Amygdala (tissue), 56 donors: Measurements from ENCODE around the gene KMT2D.

Experiments used
- DNase-seq, 56 donors: peaks; one replicate each; lab custom pipeline; 2025; lab: John Stamatoyannopoulos, UW

The KMT2D gene

DNA sequence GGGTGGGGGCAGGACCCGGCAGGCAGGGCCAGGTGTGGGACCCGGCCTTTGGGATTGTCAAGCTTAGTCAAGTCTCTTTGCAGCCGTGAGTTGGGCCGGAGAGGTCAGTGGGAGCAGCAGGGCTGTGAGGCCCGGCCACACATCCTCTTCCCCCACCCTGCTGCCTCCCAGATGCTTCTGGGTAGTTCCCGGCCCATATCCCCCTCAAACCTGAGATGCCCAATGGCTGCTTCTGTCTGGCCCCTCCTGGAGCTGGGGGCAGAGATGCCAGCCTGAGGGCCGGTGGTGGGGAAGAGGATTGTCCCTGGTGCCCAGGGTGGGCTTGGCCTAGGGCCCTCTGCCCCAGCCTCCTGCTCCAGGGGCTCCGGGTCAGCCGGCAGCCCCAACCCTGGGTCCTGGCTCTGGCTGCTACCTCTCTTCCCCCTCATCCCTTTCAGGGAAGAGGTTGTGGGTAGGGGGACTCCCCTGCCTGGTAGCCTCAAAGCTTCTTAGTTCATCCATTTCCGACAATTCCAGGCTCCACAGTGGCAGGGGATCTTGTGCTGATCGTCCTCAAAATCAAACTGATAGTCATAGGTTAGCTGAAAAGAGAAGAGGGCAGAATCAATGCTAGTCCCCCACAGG is 39.2 kb downstream of the KMT2D start:
- no peak for DNase-seq

DNA sequence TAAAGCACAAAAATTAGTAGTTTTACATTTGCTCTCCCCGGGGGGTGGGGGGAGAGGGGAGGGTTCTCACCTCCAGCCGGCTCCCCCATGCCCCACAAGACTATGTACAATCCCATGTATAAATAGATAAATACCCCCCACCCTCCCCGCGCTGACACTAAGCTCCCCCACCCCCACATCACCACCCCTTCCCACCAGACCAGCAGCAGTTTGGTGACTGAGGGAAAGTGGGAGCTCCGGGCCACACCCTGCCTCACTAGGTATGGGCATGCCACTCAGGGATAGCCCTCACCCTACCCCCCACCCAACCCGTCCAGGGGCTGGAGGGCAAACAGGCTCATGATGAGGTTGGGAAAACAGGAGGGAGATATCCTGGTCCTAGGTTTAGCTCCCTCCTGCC is 40.2 kb downstream of the KMT2D start:
- DNase-seq, result no peak

DNA sequence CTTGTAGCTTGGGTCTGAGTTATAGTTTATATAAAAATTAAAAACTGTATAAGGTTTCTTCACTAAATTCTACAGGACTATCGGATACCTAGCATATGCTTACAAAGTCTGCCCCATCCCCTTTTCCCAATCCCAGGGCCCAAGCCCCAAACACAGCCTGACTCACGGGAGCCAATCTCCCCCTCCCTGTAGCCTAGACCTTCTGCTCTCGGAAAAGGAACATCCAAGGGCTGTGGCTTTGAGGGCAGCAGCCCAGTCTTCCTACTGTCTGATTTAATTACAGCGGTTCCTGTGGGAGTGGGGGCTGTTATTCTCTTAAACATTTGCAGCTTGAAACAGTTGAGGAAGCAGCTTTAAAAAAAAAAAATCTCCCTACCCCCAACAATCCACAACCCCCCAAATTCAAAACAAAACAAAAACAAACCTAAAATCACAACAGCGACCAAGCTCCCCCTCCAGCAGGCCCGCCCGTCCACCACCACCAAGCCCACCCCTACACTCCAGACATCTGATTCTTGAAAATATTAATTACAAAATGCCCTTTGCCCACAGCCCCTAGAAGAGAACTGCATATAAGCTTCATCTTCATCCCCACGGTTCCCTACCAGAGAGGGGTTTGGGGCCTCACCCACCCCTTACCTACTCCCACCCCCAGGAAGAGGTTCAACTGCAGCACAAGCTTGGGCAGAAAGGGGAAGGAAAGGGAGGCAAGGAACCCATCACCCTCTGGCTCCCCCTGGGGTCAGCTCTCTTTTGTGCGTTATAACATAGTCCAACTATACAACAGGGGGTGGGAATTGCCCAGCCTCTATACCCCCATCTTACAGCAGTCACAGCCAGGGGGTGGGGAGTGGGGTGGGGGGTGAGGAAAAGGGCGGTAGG is 40.9 kb downstream of the KMT2D start:
- no peak for DNase-seq

DNA sequence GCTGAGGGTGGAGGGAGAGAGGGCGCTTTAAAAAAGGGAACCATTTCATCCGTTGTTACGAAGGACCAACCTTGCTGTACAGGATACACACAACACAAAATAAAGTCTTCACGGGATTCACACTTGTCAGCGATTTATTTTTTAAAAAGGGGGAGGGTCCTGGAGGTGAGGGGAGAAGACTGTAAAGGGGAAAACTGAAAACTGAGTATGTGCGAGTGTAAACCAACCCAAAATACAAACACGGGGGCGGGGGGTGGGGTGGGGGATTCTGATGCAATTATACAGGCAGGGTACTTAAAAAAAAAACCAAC is 41.5 kb downstream of the KMT2D start:
- DNase-seq, result no peak

DNA sequence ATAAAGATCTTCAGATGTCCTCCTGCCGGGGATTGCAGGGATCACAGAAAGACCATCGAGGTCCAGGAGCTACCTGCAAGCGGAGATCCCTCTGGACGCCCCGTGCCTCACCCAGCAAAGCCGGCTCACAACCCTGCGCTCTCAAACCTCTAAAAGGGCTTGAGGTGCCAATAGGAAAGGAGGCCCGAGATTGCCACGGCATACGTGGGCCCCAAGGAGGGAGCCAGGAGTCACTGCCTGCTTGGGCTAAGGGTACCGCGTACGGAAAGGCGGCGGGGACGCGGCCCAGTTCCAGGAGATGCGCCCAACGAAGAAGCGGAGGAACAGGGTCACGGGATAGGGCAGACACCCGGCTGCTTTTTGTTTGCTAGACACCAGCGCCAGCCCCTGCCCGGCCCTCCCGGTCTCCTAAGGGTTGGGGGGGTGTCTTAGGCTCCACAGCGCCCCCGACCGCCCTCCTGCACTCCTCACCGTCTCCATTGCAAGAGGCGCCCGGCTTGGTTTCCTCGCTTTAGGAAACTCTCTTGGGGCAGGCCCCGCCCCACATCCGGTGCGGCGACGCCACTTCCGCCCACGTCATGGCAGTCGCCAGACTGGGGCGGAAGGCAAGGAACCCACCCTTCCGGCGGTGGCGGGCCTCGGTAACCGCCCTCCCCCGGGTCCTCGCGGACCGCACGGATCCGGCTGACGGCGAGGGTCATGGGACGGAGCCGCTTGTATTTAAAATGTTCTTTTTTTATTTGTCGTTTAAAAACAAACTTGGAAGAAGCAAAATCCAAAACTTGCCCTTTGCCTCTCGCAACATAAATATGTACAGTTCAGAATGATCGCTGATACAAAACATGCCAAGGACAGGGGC is 42.1 kb downstream of the KMT2D start, which contains the start of gene PRKAG1:
PRKAG1 (minus strand) TSS at position 516 of the 859 bp plus-strand sequence; CDS start at position 480, 36 bp downstream.
- DNase-seq, result peak; percentile 59 to 98 (median 90)

DNA sequence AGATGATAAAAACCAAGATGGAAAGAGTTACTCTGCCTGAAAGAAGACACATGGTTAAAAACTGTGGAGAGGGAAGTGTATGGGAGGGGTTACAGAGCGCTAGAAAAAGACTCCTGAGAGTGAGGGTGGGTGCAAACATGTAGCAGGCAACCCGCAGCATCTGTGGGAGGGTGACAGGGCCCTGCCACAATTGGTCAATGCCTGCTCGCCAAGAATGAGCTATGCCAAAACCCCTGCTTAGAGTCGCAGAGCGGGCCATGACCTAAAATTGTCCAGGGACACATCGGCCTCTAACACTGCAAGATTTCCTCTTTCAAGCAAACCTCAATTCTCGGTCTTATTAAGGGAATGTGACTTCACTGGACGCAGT is 42.7 kb downstream of the KMT2D start:
- peak in 3 of 56 donors; percentile 16 to 23 (median 16) for DNase-seq

DNA sequence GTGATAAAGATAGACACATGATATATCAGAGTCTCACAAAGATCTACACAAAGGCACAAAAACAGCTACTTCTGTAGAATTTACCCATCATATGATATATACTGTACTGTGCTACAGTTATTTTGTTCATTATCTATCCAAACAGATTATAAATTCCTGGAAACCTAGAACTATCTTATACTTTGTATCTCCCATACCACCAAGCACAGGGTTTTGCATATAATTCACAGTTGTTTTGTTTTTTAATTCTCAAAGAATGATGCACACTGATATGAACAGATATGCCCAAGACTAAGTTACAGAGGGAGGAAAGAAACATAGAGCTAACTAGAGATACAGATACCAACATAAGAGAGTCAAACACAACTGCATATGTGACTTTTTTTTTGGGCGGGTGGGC is 45.4 kb downstream of the KMT2D start:
- no peak for DNase-seq

DNA sequence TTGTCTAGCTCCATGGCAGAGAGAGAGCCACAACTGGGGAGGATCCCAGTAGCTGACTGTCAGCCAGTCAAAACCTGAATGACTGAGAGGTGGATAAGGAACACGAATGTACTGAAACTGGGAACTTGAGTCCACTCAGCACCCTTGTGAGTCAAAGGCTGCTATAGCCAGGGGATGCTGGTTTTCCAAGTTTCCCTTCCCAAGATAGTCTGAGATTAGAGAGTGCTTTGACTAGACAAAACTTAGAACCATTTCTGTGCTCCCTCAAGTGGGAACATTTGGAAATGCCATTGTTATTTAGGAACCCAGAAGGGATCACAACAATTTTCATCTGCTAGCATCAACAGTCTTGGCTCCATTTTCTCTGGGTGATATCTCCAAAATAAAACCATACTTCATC is 46.0 kb downstream of the KMT2D start:
- DNase-seq, result no peak

DNA sequence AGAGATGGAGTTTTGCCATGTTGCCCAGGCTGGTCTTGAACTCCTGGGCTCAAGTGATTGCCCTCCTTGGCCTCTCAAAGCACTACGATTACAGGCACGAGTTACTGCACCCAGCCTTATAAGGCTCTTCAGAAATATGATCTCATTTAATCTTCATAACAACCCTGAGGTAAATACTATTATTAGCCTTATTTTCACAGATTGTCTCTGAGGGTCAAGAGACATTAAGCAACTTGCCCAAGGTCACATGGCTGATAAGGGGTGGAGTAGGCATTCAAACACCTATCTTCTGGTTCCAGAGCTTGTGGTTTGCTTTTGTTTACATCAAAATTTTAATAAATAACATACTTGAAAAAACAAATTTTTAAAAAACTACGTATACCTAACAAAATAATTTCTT is 47.2 kb downstream of the KMT2D start:
- no peak for DNase-seq

DNA sequence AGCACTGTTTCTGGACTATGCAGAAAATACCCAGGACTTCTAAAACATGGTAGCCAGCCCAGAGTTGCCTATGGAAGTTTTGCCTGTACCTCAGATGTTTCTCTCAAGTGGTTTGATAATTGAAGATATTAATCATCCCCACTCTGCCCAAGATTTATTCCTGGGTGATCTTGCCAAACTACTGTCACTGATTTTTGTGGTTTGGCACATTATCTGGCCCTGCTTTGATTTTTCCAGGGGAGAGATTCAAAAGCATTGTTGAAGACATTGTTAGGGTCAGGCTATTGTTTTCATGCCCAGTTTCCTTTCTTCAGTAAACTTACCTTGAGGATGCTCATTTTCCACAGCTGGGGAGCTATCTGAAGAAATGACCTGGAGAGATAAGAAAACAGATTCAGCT is 47.9 kb downstream of the KMT2D start:
- DNase-seq, result no peak
